Limb (tissue), 2 donors: Measurements from ENCODE around the gene NRCAM.
A peak's percentile ranks its signal among the peaks of the same experiment; 100 is the strongest.

Experiments
- DNase-seq, 2 donors: peaks; one replicate each; pipeline ENCODE4 v3.0.0-alpha.2; 2016; ENCODE audit errors: extremely low spot score in 2 of 2

NRCAM gene

DNA sequence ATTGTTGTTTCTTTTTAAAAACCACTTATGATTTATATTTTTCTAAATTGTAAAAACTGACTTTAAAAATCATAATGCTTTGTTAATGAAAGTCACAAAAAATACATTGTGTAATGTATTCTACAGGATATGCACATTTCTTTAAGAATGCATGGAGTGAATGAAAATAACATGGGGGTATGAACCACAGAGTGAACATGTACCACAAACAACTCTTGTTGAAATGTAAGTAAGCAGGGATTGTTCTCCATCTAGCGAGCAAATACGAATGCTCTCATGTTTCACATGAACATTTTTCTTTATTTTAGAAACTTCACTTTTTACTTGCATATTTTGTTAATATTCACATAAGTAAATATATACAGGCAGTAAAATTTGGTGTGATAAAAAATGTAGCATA is 290.5 kb downstream of the NRCAM start:
- DNase-seq = no peak

DNA sequence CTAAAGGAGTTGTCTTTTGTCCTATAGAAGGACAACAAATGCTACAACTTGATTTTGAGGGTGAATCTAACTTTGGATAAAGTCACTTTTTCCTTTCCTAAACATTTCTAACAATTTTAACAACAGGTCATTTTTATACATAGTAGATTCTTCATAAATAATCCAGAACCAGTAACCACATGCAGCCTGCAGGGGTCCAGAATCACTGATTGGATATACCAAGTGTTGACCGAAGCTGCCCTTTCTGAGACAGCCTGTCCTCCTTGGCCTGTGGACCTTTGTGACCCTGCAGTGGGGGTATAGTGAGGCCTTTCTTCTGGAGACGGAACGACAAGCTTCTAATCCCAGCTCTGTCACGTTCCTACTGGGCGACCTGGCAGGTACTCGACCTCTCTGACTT is 291.3 kb downstream of the NRCAM start:
- DNase-seq = no peak

DNA sequence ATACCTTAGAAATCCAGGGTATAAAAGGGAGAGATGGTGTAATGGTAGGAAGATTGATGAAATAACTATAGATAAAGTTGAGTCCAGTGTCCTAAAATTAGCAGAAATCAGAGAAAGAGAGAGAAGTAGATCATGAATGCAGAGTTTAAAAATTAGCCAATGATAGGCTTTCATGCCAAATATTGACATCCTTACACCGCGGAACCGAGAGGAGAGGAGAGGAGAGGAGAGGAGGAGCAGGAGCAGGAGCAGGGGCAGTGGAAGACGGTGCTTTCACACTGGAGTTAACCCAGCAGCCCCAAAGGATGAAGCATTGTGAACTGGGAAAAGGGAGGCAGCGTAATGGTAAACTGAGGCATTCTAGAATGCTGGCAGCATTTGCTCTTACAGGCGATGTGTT is 291.9 kb downstream of the NRCAM start:
- DNase-seq = no peak

DNA sequence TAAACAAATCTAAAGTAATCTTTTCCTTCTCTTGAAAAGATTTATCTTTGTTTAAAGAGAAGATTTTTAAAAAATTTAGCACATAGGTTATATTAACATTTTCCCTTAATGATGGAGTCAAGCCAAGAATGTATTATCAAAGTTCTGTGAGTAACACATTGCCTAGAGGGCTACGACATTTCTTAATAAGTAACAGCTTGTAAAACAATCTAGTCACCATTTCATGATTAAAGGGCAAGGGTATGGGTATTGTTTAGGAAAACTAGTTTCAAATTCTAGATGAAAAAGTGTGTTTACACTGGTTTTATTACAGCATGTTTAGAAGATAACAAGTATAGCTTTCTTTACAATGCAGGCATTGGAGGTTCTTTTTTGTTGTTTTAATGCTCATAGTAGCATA is 297.5 kb downstream of the NRCAM start:
- DNase-seq = no peak

- no peak for DNase-seq
These were observed 298.5 kb downstream of the NRCAM start for GRCh38 chr7:108157606-108158335.

- no peak for DNase-seq
These were observed 299.2 kb downstream of the NRCAM start for GRCh38 chr7:108156897-108157605.

GRCh38 chr7:108152198-108152597 is 304.0 kb downstream of the NRCAM start:
- no peak for DNase-seq

DNA sequence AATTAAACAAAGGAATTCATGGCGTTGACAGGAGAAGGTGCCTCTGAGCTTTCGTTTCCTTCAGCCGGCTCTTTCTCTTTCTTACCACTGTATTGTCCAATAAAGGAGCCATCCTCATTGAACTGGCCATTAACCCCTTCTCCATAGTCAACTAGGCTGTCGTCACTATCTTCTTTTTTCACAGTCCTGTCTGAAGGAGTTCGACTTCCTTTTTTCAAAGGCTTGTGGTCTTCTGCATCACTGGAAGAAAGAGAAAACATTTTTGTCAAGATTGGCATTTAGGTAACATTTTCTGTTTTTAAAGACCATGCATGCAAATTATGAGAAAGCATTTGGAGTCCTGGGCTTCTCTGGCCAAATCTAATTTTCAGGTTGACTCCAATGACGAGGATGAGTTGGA is 306.3 kb downstream of the NRCAM start:
- no peak for DNase-seq

DNA sequence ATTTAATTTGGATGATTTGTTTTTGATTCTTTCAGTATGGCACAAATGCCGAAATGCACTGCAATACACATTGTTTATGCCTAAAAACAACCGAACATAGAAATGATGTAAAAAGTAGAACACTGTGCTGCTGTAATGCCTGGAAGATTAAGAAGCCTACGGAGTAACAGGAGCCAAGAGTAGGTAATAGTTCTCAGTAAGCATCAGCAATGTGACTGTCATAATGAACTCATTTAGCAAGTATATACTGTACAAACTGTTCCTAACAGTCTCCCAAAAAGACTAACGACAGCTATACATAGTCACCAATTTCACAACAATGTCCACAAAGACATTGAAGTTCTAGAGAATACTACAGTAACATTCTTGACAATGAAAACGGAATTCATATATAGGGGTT is 307.1 kb downstream of the NRCAM start:
- DNase-seq = no peak

GRCh38 chr7:108147031-108147563 is 309.1 kb downstream of the NRCAM start:
- peak in 1 of 2 donors; percentile 38 for DNase-seq

DNA sequence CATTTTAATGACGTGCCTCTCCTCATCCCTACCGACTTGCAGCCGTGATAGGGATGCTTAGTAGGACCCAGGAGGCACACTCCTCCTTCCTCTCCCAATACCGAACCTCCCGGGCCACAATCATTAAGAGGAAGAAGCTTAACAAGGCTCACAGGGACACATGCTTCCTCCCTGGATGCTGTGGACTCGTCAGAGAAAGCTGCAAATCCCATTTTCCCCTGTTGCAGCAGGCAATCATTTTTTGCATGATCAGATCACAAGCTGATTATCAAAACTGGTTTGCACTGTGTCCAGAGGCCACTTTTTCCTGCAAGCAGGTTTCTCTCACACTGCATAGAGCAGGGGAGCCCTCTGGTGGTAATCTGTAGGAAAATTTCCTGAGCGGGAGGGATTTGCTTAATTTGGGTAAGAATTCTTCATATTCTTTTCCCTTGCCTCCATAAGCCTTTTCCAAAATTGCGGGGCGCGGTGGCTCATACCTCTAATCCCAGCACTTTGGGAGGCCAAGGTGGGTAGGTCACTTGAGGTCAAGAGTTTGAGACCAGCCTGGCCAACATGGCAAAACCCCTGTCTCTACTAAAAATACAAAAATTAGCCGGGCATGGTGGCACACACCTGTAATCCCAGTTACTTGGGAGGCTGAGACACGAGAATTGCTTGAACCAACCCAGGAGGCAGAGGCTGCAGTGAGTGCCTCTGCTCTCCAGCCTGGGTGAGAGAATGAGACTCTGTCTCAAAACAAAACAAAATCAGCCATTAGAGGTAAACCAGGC is 310.0 kb downstream of the NRCAM start:
- DNase-seq = peak; percentile 78 to 86

DNA sequence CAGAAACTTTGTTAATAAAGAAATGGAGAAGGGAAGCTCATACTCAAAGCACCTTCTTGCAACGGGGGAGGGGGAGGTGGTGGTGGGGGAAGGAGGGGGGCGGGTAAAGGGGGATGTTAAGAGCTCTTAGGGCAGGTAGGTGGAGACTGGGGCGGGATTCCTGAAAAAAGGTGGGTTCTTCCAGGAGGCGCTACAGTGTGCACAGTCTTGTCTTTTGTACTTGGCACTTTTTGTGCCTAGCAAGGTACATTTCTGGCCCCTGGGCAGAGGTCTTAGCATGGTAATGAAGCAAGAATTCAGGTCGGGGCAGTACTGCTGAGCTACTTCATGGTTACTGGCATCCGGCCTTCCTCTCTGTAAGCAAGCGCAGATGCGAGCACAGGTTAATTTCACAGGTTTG is 310.8 kb downstream of the NRCAM start:
- DNase-seq = no peak

- no peak for DNase-seq
These were observed 311.3 kb downstream of the NRCAM start for GRCh38 chr7:108144931-108145330.

GRCh38 chr7:108143658-108144420 is 312.4 kb downstream of the NRCAM start:
- DNase-seq = no peak

DNA sequence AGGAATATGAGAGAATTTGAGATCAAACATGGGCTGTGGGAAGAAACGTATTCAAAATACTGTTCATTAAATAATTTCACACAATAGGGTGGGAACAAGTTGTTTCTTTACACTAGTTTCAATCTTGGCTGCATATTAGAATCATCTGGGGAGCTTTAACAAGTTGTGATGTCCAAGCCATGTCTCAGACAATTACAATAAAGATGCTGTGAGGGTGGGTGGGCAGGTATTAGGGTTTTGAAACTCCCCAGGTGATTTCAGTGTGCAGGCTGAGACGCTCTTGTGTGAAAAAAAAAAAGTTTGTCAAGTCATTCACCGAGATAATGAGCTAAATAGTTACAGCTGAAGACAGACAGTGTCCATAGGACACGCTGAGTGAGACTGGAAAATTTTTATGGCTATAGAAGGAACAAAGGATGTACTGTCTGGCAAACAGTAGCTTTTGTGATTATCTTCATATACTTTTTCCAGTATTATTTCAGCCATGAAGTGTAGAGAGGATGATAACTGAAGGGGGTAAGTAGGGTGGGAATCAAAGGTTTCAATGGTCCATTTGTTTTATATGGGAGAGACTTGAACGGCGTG is 313.5 kb downstream of the NRCAM start:
- DNase-seq = no peak

GRCh38 chr7:108142180-108142579 is 314.1 kb downstream of the NRCAM start:
- DNase-seq = no peak

GRCh38 chr7:108140671-108141070 is 315.6 kb downstream of the NRCAM start:
- no peak for DNase-seq

DNA sequence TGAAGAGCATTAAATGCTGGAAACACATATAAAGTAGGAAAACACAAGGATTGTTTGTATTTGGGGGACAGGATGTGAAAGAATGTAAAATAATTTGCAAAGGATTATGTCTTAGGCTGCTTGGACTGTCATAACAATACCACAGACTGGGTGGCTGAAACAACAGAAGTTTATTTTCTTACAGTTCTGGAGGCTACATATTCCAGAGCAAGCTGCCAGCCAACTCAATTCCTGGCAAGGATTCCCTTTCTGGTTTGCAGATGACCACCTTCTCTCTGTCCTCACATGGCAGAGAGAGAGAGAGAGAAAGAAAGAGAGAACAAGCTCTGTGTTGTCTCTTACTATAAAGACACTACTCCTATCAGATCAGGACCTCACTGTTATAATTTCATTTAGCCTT is 317.3 kb downstream of the NRCAM start:
- DNase-seq = no peak

DNA sequence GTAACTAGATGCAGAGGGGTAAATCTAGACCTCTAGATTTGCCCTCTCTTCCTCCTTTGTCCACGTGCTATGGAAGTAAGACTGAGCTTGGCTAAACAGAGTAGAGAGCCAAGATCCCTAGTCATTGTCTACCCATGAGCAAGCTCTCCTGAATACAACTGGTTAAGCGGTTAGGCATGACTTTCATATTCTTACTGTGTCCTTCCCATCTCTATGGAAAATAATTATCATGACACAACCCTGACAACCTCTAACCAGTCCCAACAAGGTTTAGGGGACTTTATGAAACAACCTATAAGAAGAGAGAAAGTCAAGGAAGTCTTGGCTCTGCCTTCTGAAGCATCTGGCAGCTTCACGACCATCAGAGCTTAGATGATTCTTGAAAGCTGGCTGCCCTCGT is 318.2 kb downstream of the NRCAM start:
- no peak for DNase-seq

DNA sequence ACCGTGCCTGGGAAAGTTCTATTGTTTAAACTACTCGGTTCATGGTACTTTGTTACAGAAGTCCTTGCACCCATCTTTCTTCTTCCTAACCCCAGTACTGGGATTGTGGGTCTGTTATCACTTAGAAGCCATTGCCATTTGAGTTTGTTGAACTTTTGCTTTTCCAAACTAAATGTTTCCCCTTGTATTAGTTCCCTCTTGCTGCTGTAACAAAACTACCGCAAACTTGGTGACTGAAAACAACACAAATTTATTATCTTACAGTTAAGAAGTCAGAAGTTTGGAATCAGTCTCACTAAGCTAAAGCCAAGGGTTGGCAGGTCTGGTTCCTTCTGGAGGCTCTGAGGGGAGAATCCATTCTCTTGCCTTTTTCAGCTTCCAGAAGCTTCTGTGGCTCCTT is 319.2 kb downstream of the NRCAM start:
- no peak for DNase-seq

DNA sequence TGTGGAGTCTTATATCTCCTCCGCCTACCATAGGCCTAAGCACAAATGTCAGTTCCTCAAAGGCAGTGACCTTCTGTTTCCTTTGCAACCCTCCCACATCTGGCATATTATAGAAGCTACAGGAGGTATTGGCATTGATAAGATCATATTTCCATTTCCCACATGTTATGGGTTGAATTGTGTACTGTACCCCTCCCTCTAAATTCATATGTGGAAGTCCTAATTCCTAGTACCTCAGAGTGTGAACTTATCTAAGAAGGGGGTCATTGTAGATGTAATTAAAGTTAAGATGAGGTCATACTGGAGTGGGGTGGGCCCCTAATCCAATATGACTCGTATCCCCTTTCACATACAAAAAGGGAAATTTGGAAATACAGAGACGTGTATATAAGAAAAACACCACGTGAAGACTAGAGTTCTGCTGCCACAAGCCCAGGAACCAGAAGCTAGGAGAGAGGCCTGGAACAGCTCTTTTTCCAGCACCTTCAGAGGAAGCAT is 320.0 kb downstream of the NRCAM start:
- DNase-seq = no peak
